HG02885 (cell line): ENCODE measurements around the gene NUB1.

Source experiments
- ATAC-seq: cut with Tn5 transposase; IDR thresholded peaks from one replicate; pipeline ENCODE4 v1.9.1; 2021; ENCODE audit warnings: mild to moderate bottlenecking; ENCODE audit not compliant: unreplicated experiment, poor library complexity

The NUB1 gene

GRCh38 chr7:151374726-151375125, 33.1 kb downstream of the NUB1 start:
- no peak for ATAC-seq

- ATAC-seq = no peak
Observed at GRCh38 chr7:151375530-151376217, 34.1 kb downstream of the NUB1 start.

DNA sequence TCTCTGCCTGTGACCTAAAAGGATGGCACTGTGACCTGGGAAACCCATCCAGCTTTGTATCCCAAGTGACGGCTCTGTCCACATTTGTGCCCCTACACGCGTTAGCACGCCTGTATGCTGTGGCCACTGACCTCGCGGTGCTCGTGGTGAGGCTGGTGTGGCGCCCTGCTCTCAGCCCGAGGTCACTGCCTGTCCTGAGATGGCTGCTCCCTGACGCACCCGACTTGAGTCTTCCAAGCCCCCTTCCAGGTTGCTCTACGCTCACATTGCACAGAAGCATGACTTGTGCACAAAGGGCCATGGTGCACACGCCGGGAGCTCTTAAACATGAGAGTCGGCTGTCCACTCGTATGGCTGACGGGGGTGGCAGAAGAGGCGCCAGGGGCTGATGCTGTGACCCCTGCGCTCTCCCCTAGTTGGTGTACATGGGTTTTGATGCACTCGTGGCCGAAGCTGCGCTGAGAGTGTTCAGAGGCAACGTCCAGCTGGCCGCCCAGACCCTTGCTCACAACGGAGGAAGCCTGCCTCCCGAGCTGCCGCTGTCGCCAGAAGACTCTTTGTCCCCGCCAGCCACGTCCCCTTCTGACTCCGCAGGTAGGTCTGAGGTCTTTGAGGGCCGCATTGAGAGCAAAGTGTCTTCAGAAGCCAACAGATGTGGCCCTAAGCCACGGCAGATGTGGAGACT, 34.7 kb downstream of the NUB1 start:
- ATAC-seq = no peak

DNA sequence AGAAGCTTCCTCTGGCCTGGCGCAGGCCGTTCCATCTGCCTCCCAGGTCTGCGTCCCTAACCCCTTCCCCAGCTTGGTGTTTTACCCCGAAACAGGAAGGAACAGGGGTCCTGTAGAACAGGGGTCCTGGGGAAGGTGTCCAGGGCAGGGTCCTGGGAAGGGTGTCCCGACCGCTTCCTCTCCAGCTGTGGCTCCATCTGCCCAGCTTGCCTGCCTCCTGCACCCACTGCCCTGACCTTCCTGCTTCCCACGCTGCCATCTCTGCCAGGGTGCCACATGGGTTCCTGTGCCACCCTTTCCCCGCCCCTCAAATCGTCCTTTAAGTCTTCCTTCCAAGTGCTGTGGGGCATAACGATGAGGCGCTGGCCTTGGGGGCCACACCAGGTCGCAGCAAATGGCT, 35.8 kb downstream of the NUB1 start:
- no peak for ATAC-seq

DNA sequence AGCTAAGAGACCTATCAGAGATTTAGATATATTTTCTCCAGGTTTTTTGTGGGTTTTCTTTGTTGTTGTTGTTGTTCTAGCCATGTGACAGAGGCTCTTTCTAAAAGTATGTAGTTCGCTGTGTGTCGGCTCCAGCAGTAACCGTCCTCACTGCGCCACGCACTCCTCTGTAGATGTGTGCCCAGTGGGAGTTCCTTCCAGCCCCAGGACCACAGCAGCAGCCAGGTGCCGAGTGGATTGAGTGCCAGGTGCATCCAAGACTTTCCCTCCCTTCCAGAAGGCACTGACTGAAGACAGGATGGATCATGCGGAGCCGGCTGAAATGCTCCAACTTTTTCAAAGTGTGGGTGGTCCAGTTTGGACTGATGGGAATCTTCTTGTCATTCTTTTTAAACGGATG, 36.4 kb downstream of the NUB1 start:
- ATAC-seq = no peak

DNA sequence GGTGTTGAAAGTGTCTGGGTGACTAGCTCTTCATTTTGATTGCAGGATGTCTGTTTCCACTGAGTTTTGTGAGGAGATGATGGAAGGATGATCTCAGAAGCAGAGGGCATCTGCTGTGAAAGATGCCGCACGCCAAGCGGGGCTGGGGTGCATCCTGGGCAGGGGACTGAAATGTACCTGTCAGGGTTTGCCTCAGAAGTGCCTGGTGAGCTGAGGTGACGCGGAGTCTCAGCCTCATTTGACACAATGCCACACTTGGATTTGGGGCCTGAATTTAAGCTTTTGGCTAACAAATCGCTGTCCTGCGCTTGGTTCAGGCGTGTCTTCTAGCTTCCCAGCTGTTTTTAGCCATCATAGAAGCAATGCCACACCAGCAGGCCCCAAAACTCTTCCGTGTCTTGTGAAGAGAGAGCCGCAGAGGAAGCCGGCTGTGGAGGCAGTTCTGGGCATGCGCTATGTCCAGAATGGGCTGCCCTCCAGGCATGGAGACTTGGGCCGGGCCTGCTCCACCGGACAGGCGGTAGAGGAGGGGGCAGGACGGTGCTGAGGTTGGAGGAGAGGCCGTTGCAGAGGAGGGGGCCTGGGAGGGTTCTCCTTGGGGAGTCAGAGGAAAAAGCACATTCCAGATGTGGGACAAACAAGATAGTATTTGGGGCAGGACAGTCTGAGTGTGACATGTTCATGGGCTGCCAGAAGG, 37.0 kb downstream of the NUB1 start:
- ATAC-seq = no peak

DNA sequence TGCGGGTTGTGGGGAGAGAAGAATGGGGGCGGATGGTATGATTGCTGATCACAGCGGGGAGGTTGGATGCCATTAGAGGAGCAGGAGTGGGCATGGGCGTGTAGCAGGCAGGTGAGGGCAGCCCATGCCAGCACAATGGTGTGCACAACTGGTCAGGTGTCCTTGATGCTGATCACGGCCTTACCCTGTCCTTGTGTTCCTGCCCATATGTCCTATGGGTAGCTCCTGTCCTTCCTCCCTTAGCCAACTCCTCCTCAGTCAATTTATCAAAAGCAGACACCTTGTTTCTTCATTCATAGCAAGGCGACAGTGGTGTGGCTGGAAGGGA, 37.5 kb downstream of the NUB1 start:
- ATAC-seq = no peak

- ATAC-seq = no peak
Observed at GRCh38 chr7:151379534-151380198, 38.1 kb downstream of the NUB1 start.

DNA sequence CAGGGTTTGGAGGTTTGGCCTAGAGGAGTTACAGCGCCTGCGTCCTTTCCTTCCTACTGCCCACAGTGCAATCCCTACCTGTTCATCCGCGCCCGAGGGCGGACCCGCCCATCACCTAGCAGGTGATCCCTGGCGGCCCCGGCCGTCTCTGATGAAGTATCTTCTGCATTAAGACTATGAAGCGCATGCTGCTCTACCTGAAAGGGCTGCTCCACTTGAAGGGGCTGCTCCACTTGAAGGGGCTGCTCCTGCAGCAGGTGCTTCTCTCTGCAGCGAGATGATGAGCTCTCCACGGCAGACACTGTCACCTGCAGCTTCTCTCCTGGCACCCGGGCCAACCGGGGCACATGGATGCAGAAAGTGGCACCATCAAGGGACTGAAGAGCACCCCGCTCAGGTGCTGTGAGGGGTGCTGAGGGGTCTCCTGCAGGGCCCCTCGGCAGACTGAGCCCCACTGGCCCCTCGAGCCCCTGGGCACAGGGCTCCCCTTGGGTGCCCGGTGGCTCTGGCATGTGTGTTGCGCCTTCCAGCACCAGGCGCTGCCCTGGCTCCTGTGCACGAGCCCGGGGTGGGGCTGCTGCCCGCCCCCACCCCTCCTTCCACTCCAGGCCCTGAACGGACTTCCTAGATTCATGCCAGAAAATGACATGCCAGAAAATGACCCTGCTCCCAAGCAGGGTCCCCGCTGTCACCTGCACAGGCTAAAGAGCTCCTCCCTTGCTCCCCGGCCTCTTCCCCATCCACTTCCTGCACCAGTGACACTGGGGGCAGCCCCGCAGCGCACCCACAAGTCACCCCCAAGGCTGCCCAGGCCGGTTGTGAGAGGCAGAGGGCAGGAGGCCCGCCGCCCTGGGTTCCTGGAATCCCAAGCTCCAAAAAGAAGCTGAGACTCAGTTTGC, 38.8 kb downstream of the NUB1 start:
- ATAC-seq = no peak

DNA sequence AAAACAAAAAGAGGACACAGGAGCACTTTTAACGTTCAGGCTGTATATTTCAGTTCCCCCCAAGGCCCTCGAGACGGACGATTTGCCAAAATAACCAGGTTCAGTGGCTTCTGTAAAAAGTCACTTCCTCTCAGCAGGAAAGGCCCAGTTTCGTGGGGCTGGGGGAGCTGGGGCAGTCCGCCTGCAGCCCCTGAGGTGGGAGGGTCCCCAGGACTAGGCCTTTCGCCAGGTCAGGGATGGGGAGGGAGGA, 39.4 kb downstream of the NUB1 start:
- no peak for ATAC-seq

- ATAC-seq = no peak
Observed at GRCh38 chr7:151381348-151382078, 39.9 kb downstream of the NUB1 start.

DNA sequence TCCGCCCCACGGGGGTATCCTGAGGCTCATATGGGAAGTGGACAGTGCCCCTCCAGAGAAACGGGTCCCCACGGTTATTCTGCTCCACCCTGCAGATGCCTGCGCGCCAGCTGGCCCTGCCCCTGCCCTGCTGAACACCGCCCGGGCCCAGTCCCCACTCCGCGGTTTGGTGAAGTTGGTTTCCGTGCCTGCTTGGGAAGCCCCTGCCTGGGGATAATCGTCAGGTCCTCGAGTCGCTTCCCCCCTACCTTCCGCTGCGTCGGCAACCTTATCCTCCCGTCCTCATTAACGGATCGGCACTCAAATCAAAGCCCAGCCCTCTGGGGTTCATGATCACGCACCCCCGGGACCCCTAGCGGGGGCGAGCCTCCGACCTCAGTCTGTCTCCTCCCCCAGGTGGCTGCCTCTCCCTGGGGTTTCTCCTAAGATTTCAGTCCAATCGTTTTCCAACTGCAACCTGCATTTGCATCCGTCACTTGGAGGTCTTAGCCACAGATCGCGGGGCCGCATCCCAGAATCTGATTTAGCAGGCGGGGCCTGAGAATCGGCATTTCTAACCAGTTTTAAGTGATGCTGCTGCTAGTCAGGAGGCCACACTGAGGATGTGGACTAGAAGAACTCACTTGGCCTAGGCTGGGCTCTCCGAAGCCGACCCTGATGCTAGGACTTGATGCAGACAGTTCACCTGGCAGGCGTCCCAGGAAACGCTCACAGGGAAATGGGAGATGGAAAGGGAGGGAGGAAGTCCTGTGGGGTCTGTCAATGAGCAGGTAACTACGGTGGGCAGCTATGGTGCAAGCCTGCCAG, 40.7 kb downstream of the NUB1 start:
- no peak for ATAC-seq

DNA sequence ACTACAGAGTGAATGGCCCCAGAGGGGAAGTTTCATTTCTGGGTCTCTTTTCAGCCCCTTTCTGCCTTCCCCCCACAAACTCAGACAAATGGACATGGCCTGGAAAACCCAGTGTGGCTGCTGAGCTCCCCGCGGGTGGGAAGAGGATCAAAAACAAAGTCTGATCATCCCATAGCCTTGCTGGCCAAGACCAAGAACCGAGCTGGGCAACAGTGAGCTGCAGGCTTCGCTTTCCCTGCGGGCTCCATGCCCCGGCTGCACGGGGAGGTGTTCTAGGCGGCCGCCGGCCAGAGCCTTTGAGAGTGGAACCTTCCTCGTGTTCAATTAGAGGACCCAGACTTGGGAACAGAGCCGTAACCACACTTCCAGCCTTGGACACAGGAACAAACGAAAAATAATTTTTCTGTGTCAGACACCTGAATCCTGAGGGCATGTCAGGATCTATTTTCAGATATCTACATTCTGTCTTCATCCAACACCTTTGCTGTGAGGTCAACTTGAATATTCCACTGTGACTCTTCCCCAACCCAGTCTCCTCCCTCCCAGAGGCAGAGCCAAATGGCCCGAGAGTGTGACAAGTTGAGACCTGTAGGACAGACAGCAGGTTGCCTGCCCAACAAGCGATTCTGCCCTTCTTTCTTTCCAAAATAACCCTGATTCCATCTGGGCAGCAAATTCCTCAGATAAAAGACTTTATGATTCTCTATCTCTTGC, 42.2 kb downstream of the NUB1 start:
- ATAC-seq = no peak

DNA sequence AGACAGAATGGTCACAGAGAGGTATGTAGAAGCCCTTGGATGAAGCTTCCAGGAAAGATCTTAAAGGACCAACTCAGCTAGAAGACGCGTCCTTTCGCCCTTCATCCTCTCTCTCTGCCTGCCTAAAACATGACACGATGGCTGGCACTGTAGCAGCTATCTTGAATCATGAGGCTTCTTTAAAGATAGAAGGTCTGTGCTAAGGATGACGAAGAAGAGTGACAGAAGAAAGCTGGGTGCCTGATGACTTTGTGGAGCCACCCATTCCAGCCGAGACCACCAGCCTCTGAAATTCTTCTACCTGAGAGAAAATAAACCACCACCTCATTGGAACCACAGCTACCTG, 42.7 kb downstream of the NUB1 start:
- ATAC-seq = no peak

DNA sequence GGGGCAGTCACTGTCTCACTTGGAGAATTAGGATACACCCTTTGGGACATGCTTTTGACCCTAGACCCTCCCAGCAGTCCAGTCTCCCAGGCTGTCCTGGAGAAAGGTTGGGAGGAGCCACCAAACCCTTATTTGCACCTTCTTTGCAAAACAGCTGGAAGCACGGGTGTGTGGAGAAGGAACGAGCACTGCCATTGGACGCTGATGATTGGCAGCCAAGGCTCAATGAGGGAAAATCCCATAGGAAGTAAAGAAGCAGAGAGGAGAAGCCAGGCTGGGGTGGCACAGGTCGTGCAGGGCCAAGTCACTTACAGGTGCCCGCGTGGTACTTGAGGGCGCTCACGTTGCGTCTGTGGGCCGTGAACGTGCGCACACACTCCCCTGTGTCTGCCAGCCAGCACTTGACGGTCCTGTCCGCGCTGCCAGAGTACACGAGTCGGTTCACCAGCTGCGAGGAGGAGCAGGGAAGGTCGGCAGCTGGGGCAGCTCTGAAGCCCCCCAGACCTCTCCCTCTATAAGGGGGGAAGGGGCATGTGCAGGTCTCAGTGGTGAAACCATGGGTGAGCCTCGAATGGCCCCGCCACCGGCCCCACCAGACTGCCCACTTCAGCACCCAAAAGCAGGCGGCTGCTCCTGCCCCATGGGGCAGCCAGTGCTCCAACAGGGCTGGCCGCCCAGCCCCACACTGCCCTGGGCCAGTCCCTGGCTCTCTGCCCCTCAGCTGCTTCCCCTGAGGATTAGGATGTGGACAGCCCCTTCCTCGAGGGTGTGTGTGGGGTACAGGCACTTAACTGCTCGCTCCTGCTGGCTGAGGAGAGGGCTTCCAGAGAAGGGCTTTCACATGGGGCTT, 43.4 kb downstream of the NUB1 start:
- ATAC-seq = no peak

DNA sequence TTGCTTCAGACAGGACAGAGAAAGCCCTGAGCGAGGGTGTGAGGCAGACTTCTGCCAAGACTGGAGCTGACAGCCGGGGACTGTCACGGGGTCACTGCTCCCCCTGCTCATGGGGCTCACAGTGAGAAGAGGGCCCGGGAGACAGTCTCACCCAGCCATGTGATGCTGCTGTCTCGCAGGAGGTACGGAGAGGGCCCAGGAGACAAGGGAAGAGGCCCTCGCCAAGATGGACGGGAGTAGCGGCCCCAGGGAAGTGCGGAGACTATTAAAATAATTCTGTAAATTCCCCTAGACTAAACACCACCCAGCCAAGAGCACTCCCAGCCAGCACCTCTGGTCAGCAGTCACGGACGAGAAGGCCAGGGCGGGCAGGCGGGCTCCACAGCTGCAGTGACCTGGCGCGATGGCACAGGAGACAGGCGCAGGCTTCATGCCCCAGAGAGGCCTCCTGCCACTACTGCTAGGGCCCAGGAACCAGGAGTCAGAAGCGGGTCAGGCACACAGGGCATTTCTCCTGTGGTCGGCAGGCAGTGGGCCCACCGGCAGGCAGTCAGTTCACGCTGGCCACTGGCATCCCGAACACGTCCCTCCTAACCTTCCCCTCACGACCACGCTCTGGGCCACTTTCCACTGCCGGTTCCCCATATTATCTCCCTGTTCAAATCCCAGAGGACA, 44.2 kb downstream of the NUB1 start:
- no peak for ATAC-seq
